Suprapubic skin (tissue), 4 donors: ENCODE measurements around the gene TCTN1. TPM values are rescaled to one million over a fixed set of nuclear protein-coding genes. Genes with fewer than 3 reads are reported as not detected.

Experiments used
- DNase-seq, 2 donors: peaks; one replicate each; pipeline ENCODE4 v3.0.0-alpha.2; 2019; ENCODE audit warnings: low spot score in 2 of 2
- H3K27ac ChIP-seq: fragments of 200-600 bp; sonication (generic); one replicate; pipeline ENCODE4 v1.5.1; 2019
- H3K27me3 ChIP-seq: fragments of 200-600 bp; sonication (generic); one replicate; pipeline ENCODE4 v1.5.1; 2019
- H3K36me3 ChIP-seq: fragments of 200-600 bp; sonication (generic); one replicate; pipeline ENCODE4 v1.5.1; 2019
- H3K4me1 ChIP-seq: fragments of 200-600 bp; sonication (generic); one replicate; pipeline ENCODE4 v1.5.1; 2019
- H3K4me3 ChIP-seq: fragments of 200-600 bp; sonication (generic); one replicate; pipeline ENCODE4 v1.5.1; 2019; ENCODE audit warnings: mild to moderate bottlenecking
- H3K9me3 ChIP-seq: fragments of 200-600 bp; sonication (generic); one replicate; pipeline ENCODE4 v1.5.1; 2019
- EP300 ChIP-seq: sonication (generic); formaldehyde crosslinking; IDR thresholded peaks from one replicate; pipeline ENCODE4 v1.6.1; 2017; ENCODE audit warnings: antibody characterized with exemption
- POLR2A ChIP-seq, 2 donors: fragments of 450-650 bp; IDR thresholded peaks; one replicate each; pipeline ENCODE4 v1.6.1; 2017; ENCODE audit warnings: antibody characterized with exemption in 2 of 2, mild to moderate bottlenecking in 2 of 2, moderate library complexity in 2 of 2
- POLR2AphosphoS5 ChIP-seq, 3 donors: sonication (generic); formaldehyde crosslinking; IDR thresholded peaks; one replicate each; pipeline ENCODE4 v1.6.1; 2017; ENCODE audit warnings: antibody characterized with exemption in 3 of 3
- WGBS: methylation state at CpG from one replicate; pipeline ENCODE4 v1.1.5; 2018; 5-methylcytosine and 5-hydroxymethylcytosine counted together
- total RNA-seq, 4 donors: library from RNA; depleted of rRNA; stranded (reverse); fragments of >200 nt; gene quantifications; one replicate each; pipeline ENCODE4 v1.1.0, GENCODE V29; 2016
- TF ChIP-seq, protein P1 (sequence below), 2 donors: fragments of 200-600 bp in 1 of 2; fragments of 450-650 bp in 1 of 2; sonication (generic) in 1 of 2; IDR thresholded peaks; one replicate each; pipeline ENCODE4 v1.5.1; 2016 to 2019; ENCODE audit warnings: antibody characterized with exemption in 2 of 2, mild to moderate bottlenecking in 1 of 2, moderate library complexity in 1 of 2

Gene TCTN1
- total RNA-seq, 4 donors from 2014 or later, result 18.9 to 46.4 (median 28.4) TPM

DNA sequence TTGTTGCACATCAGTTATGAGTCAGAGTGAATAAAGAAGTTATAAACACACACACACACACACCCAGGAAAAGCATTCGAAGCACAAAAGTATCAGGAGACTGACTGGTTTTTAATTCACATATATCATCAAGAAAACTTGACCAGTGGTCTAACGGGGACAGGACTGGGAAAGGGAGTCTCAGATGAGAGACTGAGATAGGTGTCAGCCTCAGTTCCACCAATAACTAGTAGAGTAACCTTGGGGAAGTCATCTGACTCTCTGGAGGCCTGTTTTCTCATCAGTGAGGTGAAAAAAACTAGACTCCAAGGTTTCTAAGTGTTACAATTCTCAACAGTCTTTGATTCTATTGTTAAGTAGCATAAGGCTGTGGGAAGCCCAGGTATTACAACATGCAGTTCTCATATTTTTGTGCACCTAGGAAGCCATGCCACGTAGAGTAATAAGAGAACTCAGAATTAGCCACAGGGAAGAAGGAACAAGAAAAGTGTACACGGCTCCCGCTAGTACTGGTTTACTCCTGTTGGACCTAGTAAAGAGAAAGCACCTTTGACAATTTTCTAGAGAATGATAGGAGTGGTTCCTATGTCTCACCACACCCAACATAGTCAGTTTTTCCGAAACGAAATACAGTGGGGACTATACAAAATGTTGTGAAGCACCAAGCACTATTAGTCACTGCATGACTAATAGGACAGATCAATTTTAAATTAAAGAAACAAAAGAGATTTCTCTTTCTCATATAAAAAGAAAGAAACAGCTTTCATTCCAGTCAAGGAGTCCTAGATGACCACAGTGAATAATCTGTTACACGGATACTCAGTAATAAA, 35.9 kb upstream of the TCTN1 start:
- peak overlapping the region; percentile 13 for H3K4me3 ChIP-seq
- 17% methylated on average over 8 of the region's 8 CpGs for whole genome bisulfite sequencing
- no peaks in the 10 kb centered on the region for H3K9me3 ChIP-seq
- H3K27me3 ChIP-seq, result no peaks in the 10 kb centered on the region
- TF ChIP-seq POLR2A (IDR thresholded peaks at IDR 0.05) (no peak), POLR2AphosphoS5 (IDR thresholded peaks at IDR 0.05) (peak in 1 of 3 donors; percentile 46), EP300 (no peak)
- H3K36me3 ChIP-seq, result no peaks in the 10 kb centered on the region
- H3K4me1 ChIP-seq, result peaks cover 71% of the 10 kb centered on the region
- DNase-seq, result no peak
- H3K27ac ChIP-seq, result peak overlapping the region; percentile 93

- Histone ChIP-seq H3K27me3 (no peaks in the 10 kb centered on the region), H3K27ac (peak overlapping the region; percentile 93), H3K36me3 (no peaks in the 10 kb centered on the region), H3K4me3 (peak overlapping the region; percentile 13), H3K9me3 (no peaks in the 10 kb centered on the region), H3K4me1 (peaks cover 74% of the 10 kb centered on the region)
- TF ChIP-seq, protein P1, sequence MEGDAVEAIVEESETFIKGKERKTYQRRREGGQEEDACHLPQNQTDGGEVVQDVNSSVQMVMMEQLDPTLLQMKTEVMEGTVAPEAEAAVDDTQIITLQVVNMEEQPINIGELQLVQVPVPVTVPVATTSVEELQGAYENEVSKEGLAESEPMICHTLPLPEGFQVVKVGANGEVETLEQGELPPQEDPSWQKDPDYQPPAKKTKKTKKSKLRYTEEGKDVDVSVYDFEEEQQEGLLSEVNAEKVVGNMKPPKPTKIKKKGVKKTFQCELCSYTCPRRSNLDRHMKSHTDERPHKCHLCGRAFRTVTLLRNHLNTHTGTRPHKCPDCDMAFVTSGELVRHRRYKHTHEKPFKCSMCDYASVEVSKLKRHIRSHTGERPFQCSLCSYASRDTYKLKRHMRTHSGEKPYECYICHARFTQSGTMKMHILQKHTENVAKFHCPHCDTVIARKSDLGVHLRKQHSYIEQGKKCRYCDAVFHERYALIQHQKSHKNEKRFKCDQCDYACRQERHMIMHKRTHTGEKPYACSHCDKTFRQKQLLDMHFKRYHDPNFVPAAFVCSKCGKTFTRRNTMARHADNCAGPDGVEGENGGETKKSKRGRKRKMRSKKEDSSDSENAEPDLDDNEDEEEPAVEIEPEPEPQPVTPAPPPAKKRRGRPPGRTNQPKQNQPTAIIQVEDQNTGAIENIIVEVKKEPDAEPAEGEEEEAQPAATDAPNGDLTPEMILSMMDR (IDR thresholded peaks at IDR 0.05), result no peak
- TF ChIP-seq POLR2A (IDR thresholded peaks at IDR 0.05), result no peak
- no peak for TF ChIP-seq EP300
- no peak for TF ChIP-seq POLR2AphosphoS5 (IDR thresholded peaks at IDR 0.05)
- no peak for DNase-seq
- 57% methylated on average over 13 of the region's 13 CpGs for WGBS
These were observed 35.0 kb upstream of the TCTN1 start for GRCh38 chr12:110578694-110579534.

DNA sequence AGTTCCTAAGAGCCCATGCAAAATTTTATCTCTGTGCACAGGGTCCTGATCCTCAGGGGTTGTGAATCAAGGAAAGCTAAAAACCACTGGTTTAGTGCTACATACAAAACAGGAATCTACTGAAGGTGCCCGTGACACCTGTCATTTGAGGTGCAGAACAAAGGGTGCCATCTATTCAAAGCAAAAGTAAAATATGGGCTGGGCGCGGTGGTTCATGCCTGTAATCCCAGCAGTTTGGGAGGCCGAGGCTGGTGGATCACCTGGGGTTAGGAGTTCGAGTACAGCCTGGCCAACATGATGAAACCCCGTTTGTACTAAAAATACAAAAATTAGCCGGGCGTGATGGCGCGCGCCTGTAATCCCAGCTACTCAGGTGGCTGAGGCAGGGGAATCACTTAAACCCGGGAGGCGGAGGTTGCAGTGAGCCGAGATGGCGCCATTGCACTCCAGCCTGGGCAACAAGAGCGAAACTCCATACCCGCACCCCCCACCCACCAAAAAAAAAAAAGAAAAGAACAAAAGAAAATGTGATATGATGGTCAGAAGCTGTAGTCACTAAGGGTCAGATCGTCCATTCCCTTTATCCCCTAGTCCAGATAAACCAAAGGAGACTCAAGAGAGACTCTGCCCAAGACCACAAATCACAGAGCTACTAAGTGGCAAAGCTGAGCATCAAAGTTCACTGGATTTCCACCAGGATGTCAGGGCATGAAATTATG, 34.2 kb upstream of the TCTN1 start:
- no peak for TF ChIP-seq POLR2AphosphoS5 (IDR thresholded peaks at IDR 0.05)
- TF ChIP-seq POLR2A (IDR thresholded peaks at IDR 0.05), result no peak
- TF ChIP-seq, protein P1 (IDR thresholded peaks at IDR 0.05), result no peak
- no peak for TF ChIP-seq EP300
- Histone ChIP-seq H3K4me1 (peaks cover 74% of the 10 kb centered on the region), H3K27me3 (no peaks in the 10 kb centered on the region), H3K4me3 (no peak overlapping the region), H3K9me3 (no peaks in the 10 kb centered on the region), H3K27ac (peak overlapping the region; percentile 93), H3K36me3 (no peaks in the 10 kb centered on the region)
- WGBS, result 95% methylated on average over 18 of the region's 18 CpGs
- DNase-seq, result no peak

DNA sequence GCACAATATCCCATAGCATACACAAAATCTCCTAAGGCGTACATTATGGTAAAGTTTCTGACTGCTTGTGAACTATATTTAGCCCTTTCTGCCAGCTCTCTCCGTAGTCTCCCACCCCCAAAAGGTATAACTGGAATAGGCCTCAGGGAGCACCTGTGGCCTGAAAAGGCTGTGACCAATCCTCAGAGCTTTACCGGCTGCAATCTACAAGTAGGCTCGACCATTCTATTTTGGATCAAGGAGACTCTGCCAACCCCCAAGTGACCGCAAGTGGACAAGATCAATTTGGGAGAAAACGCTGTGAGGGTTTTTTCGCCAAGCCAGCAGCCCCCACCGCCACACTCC, 32.0 kb upstream of the TCTN1 start:
- Histone ChIP-seq H3K9me3 (no peaks in the 10 kb centered on the region), H3K27ac (peak overlapping the region; percentile 95), H3K4me1 (peaks cover 76% of the 10 kb centered on the region), H3K4me3 (peak overlapping the region; percentile 96), H3K27me3 (no peaks in the 10 kb centered on the region), H3K36me3 (no peaks in the 10 kb centered on the region)
- DNase-seq, result no peak
- TF ChIP-seq POLR2A (IDR thresholded peaks at IDR 0.05) (no peak), EP300 (no peak), POLR2AphosphoS5 (IDR thresholded peaks at IDR 0.05) (no peak)
- TF ChIP-seq, protein P1 (IDR thresholded peaks at IDR 0.05), result no peak
- 2% methylated on average over 6 of the region's 8 CpGs for WGBS

GRCh38 chr12:110582276-110583136, 31.4 kb upstream of the TCTN1 start:
- peak overlapping the region; percentile 96 for H3K4me3 ChIP-seq
- H3K4me1 ChIP-seq, result peaks cover 71% of the 10 kb centered on the region
- no peaks in the 10 kb centered on the region for H3K36me3 ChIP-seq
- peak overlapping the region; percentile 95 for H3K27ac ChIP-seq
- whole genome bisulfite sequencing, result 0% methylated on average over 39 of the region's 104 CpGs
- H3K27me3 ChIP-seq, result no peaks in the 10 kb centered on the region
- TF ChIP-seq, protein P1 (IDR thresholded peaks at IDR 0.05), result no peak
- TF ChIP-seq EP300 (no peak), POLR2AphosphoS5 (IDR thresholded peaks at IDR 0.05) (peak in 2 of 3 donors; percentile 13 to 55)
- H3K9me3 ChIP-seq, result no peaks in the 10 kb centered on the region
- DNase-seq, result peak; percentile 87
